H1 (cell line): ENCODE results near the gene NCF2. TPM values are rescaled to one million over a fixed set of nuclear protein-coding genes. Genes with fewer than 3 reads are reported as not detected.

Experiments used
- CTBP2 ChIP-seq: IDR thresholded peaks from 2 replicates; pipeline ENCODE4 v1.7.0; 2011; ENCODE audit warnings: borderline replicate concordance, mild to moderate bottlenecking, moderate library complexity, mixed read lengths, low read length; ENCODE audit not compliant: insufficient read depth, insufficient read length
- E2F6 ChIP-seq: IDR thresholded peaks from 2 replicates; pipeline ENCODE4 v1.6.1; 2012; ENCODE audit warnings: inconsistent platforms
- polyA plus RNA-seq, 7 experiments: library from polyadenylated mRNA; depleted of rRNA in 3 of 7; stranded (reverse) in 5 of 7; unstranded in 2 of 7; fragments of >200 nt in 5 of 7; fragments of 200-250 nt in 2 of 7; gene quantifications; 1 replicate in 5 of 7; 2 replicates in 1 of 7; 4 replicates in 1 of 7; pipeline versions ENCODE4 v1.2.1 to v1.2.3, GENCODE V29; 2011 to 2013; ENCODE audit warnings: missing spikeins in 2 of 7, mixed read lengths in 2 of 7
- total RNA-seq: library from RNA; stranded (reverse); fragmentation: NEBNext Ultra II Directional; extraction: Animal tissue kit (Norgen Biotek cat#: 25700); gene quantifications from 2 replicates; pipeline ENCODE4 v1.2.1, GENCODE V29; 2021

Gene NCF2
- total and polyA plus RNA-seq, 2 of the 8 experiments (the other 6 are each of a cell fraction or from before 2014, with no cell fraction given) = not detected

- no peak for TF ChIP-seq E2F6
- no peak for TF ChIP-seq CTBP2
Observed at GRCh38 chr1:183595537-183595936, 5.3 kb upstream of the NCF2 start (continued).
